Activated CD4-positive, alpha-beta T cell treated with anti-CD3 and anti-CD28 coated beads, Interleukin-2, amount 50 U/mL, for 4 hours (primary cell): ENCODE measurements around the gene HEATR5A.
"Not testable (repeated sequence)": the region's sequence is repeated elsewhere in the genome, so short reads cannot be mapped to it uniquely, and the experiment has no call there.

Experiments used
- DNase-seq, 2 experiments: peaks; one replicate each; pipeline ENCODE4 v3.0.0-alpha.2; 2020

The HEATR5A gene

DNA sequence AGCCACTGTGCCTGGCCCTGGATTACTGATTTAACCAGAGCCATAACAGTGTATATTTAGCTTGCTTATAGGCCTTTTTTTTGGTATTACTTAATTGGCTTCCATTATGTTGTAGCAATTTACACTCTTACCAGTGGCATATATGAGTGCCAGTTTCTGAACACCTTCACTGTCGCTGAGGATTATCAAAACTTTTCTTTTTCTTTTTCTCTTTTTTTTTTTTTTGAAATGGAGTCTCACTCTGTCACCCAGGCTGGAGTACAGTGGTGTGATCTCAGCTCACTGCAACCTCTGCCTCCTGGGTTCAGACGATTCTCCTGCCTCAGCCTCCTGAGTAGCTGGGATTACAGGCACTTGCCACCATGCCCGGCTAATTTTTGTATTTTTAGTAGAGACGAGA lies 164.4 kb downstream of the HEATR5A start:
- not testable (repeated sequence) for DNase-seq

DNA sequence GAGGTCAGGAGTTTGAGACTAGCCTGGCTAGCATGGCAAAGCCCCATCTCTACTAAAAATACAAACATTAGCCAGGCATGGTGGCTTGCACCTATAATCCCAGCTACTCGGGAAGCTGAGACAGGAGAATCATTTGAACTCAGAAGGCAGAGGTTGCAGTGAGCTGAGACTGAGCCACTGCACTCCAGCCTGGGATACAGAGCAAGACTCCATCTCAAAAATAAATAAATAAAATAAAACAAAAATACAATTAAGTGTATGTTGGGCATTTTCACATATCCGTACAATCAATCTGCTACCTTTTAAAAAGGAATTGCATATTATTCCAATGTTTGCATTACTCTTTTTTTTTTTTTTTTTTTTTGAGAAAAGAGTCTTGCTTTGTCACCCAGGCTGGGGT lies 165.1 kb downstream of the HEATR5A start:
- no peak for DNase-seq

- DNase-seq = no peak
These were observed 166.4 kb downstream of the HEATR5A start for GRCh38 chr14:31253746-31254471.

DNA sequence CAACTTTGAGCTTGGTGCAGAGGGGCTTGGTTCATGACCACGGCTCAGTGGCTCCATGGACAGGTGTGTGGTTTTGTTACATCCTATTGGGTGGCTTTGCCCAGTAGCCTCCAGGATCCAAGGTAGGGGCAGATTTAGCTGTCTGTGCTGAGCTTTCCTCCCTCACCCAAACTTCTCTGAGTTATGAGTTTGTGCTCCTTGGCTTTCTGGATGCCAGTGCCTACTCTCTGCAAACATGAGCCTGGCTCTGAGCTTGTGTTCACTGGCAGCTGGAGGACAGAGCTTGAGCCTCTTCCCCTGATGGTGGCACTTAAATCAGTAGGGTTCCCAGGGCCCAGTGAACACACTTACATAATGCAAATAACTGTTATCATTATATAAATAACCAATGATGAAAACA lies 167.5 kb downstream of the HEATR5A start:
- no peak for DNase-seq

DNA sequence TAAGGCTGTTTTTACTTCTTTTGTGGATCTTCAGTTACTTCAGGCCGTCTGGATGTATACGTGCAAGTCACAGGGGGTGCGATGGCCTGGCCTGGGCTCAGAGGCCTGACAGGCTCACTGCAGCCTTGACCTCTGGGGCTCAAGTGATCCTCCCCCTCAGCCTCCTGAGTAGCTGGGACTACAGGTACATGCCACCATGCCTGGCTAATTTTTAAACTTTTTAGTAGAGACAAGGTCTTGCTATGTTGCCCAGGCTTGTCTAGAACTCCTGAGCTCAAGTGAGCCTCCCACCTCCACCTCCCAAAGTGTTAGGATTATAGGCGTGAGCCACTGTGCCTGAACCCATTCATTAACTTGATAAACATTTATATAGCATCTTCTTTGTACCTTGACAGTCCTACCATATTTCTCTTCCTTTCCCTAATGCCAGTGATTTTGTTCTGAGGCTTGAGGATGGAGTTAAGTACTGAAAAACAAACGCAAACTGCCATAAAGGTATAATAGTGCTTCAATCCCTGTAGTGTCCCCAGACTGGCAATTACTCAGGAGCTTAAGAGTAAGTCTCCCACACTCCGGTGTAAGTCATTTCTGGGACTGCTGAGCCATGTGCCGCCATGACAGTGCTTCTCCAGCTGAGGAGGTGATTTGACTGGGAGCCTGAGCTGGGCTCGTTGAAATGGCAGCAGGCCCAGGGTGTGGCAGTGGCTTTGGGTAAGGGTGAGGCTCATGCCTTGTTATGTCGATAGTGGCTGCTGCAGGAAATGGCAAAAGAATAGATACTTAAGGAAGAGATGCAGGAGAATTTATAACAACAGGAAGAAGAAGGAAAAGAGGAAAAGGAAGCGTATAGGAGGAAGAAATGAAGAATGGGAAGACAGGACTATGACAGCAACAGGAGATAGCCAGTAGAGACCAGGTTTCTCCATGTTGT lies 169.1 kb downstream of the HEATR5A start:
- DNase-seq = no peak

DNA sequence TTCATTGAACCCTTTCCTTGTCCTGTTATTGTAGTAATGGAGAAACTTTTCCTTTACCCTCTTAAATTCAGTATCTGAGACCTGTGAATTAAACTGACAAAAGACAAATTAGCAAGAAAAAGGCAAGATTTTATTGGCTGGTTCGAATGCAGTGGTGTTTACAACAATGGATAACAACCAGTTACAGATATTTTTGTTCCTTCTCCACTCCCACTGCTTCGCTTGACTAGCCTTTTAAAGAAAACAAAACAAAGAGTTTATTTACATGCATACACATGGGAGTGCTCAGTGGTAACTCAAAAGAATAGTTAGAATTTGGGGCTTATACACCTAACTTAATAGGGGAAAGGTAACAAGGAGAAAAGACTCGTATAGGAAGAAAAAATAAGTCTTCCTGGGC lies 175.7 kb downstream of the HEATR5A start:
- no peak for DNase-seq

DNA sequence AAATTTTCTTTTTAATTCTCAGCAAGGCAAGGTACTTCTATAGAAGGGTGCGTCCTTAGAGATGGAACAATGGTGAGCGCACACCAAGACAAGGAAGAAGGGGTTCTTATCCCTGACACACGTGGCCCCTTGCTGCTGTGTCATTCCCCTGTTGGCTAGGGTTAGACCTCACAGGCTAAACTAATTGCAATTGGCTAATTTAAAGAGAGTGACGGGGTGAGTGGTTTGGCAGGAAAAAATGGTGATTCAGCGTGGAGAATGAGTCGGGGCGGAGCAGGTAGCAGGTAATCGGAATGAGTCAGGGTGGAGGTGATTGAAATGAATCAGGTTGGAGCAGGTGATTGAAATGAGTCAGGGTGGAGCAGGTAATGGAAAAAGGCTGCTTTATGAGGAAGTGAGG lies 176.5 kb downstream of the HEATR5A start:
- DNase-seq = peak; percentile 2 to 12

DNA sequence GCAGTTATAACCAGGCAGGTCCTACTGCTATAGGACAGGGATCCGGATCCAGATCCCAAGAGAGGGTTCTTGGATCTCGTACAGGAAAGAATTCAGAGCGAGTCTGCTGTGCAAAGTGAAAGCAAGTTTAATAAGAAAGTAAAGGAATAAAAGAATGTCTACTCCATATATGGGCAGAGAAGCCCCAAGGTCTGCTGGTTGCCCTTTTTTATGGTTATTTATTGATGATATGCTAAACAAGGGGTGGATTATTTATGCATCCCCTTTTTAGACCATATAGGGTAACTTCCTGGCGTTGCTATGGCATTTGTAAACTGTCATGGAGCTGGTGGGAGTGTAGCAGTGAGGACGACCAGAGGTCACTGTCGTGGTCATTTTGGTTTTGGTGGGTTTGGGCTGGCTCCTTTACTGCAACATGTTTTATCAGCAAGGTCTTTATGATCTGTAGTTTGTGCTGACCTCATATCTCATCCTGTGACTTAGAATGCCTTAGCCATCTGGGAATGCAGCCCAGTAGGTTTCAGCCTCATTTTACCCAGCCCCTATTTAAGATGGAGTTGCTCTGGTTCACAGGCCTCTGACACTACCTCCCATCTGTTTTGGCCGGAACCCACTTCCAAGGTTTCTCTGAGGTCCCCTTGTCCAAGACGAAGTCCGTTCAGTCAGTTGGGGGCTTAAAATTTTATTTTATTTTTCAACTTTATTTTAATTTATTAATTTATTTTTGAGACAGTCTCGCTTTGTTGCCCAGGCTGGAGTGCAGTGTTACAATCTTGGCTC lies 178.0 kb downstream of the HEATR5A start:
- DNase-seq = not testable (repeated sequence)
